Tracheal epithelial cell (primary cell): ENCODE measurements around the gene COPS9. TPM values are rescaled to one million over a fixed set of nuclear protein-coding genes. Genes with fewer than 3 reads are reported as not detected.

Source experiments
- total RNA-seq: library from RNA; depleted of rRNA; stranded (reverse); fragments of >200 nt; gene quantifications from 2 replicates; pipeline ENCODE4 v1.2.1, GENCODE V29; 2014

COPS9 gene
- total RNA-seq = 25.4 and 36.1 TPM in 2 replicates

GRCh38 chr2:240136013-240136670 is at the start of gene COPS9:
Gene COPS9, minus strand, starts transcription at chr2:240136305. Its CDS starts 21 bp downstream, at chr2:240136284.

DNA sequence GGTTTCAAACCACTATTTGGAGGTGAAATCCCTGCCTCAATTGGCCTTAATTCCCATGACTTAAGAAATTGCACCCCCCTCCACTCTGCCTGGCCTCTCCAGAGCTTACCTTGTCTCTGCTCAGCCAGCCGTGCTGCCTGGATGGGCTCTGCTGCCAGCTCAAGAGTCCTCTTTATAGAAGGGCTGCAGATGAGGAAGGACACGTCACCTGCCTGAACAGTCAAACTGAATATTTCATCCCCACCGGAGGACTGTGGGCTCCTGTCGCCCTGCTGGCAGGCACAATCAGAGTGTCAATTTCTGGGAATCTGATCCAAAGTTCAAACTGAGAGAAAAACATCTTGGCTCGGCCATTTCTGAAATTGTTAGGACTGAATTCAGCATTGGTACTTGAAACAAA is 4.4 kb upstream of the COPS9 start, which contains the start of gene OTOS:
Gene OTOS (minus strand): TSS at position 148 of the 400 bp plus-strand sequence. CDS start 332 bp downstream, outside the sequence.

Other genes with a start within 250 kb of the COPS9 start
- 104 and 119 TPM in 2 replicates for gene NDUFA10, start 111.0 kb downstream of the COPS9 start, total RNA-seq
- not detected in 2 replicates for gene OR6B2, start 105.9 kb downstream of the COPS9 start, total RNA-seq
- gene OR6B3, start 82.8 kb downstream of the COPS9 start, total RNA-seq = not detected in 2 replicates
- not detected in 2 replicates for gene OTOS, start 4.4 kb upstream of the COPS9 start, total RNA-seq